Measurements from ENCODE around the gene RNF220.

DNA sequence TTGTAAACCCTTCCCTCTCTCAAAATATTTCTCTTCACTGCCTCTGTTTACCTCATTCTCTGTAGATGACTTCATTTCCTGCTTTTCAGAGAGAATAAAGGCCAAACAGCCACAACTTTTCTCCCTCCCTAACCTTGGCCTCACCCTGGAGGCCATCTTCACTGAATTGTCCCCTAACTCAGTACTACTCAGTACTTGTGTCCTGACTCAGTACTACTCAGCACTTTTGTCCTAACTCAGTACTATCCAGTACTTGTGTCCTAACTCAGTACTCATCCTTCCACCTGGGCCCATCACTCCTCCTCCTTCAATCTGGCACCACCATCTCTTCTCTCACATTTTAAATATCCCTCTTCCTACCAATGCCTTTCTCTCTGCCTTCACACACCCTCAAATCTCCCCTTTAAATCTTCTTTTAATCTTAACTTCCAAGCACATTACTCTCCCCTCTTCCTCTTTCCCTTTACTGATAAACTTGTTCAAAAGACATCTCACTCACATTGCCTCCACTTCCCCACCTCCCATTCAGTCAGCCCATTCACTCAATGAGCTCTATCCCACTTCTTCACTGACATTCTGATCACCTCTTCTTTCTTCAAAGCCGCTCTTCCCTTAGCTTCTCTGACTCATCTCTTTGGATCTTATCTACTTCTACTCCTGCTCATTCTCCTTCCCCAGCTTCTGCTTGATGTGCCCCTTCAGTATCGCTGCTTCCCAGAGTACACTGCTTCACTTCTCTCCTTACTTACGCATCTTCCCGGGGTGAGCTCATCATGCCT, 121.4 kb downstream of the RNF220 start:
- no peak for TF ChIP-seq GATA2 (IDR thresholded peaks at IDR 0.05; ENCODE audit: low read depth, low read length)
- TF ChIP-seq GATA3 (IDR thresholded peaks at IDR 0.05; ENCODE audit: low read depth, low read length) = no peak

Data from SH-SY5Y (cell line).